GM19455 (cell line): Measurements from ENCODE around the gene MOGAT3.

Experiments
- ATAC-seq: cut with Tn5 transposase; IDR thresholded peaks from one replicate; pipeline ENCODE4 v1.9.1; 2021; ENCODE audit not compliant: unreplicated experiment

Gene MOGAT3, protein sequence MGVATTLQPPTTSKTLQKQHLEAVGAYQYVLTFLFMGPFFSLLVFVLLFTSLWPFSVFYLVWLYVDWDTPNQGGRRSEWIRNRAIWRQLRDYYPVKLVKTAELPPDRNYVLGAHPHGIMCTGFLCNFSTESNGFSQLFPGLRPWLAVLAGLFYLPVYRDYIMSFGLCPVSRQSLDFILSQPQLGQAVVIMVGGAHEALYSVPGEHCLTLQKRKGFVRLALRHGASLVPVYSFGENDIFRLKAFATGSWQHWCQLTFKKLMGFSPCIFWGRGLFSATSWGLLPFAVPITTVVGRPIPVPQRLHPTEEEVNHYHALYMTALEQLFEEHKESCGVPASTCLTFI

DNA sequence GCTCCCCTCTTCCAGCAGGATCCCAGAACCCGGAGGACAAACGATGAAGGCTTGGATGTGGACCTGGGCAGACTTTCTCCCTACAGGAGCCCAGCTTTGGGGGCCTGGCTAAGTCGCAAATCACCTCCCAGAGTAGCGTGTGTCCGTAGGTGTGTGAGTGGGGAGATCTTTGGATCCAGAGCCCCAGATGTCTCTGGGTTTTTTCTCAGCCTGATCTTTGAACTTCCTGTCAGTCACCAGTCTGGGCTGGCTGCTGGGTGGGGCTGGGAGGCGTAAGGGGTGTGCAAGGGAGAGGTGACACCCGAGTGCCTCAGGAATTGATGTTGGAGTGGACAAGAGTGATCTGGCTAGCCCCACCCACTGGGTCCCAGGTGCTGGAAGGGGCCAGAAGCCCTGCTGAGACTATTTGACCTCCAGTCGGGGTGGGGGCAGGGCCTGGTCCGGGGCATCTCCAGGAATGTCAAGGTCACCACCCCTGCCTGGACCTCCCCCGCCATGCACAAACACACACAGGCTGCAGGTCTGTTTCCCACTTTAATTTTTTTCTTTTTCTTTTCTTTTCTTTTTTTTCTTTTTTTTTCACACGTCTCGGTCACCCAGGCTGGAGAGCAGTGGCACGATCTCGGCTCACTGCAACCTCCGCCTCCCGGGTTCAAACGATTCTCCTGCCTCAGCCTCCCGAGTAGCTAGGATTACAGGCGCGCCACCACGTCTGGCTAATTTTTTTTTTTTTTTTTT, at the start of gene MOGAT3:
Gene MOGAT3 (minus strand): TSS at position 175 of the 738 bp plus-strand sequence. CDS start 182 bp downstream, outside the sequence.
- ATAC-seq: no peak

DNA sequence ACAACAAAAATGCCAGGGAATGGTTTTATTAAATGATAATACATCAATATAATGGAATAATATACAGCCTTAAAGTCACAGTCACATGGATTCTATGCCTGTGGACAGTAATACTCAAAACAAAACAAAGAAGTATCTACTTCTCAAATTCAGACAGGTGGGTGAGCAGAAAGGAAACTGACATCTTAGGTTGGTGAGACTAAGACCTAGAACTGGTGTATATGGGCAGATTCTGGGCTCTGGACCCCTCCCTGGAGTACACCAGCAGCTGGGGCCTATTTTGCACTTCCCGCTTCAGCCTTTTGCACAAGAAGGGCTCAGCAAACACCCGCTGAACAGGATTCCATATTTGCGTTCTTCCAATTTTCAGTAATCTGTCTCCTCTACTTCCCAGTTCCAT, 49.5 kb upstream of the MOGAT3 start:
- no peak for ATAC-seq

DNA sequence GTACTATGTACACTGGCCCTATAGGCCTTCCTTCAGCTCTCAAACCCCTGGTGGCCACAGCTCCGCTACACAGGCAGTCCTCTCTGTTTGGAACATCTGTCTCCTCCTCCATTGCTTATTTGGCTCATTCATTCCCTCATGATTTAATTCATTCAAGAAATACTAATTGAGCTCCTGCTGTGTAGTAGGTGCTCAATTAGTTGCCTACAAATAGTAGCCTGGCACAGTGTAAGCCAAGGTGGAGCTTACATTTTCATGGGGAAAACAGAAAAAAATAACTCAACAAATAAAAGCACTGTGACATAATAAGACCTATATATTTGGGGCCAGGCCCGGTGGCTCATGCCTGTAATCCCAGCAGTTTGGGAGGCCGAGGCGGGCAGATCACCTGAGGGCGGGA, 47.4 kb upstream of the MOGAT3 start:
- ATAC-seq: no peak

DNA sequence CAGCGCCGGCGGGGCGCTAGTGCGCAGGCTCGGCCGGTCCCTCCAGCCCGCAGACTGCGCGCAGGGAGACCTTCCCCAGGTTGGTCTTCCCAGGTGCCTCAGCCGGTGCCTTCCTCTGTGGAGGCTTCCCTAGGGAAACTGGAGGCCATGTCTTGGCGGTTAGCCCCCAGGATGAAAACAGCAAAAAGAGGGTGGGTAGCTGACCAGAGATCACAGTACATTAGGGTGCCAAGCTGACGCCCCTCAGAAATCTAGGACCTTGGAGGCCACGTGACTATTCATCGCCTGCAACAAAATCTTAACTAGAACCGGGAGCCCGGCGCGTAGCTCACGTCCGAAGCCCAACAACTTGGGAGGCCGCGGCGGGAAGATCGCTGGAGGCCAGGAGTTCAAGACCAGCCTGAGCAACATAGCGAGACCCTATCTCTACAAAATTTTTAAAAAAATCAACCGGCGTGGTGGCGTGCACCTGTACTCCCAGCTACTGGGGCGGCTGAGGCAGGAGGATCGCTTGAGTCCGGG, 44.4 kb upstream of the MOGAT3 start:
- ATAC-seq: no peak

DNA sequence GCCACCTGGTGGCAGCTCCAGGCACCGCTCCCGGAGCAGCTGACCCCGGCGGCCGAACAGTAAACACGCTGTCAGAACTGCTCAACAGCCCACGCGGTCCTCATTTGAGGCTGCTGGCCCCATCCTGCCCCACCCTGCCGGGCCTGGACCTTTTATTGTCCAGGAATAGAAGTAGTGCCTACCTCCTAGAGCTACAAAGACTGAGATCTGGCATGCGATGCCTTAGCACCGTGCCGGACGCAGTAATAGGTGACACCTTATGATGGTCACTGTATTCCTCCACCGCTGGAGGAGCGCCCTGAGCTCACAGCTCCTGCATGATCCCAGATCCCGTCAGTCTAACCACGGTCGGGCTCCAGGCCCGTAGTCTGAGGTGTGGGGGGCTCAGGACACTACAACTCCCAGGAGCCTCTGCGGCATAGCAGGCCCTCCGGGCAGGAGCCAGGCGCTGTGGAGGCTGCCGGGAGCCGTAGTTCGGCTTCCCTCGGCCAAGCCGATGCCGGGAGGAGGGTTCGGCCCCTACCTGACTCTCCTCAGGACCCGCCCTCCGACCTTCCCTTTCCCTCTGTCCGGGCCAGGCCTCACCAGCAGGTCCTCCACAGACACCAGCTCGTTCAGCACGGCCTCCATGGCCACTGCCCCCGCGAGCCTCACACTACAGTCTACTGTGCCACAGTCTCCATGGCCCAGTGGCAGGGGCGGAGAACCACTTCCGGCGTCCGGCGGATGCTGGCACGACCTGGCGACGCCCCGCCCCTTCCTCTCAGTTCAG, 43.7 kb upstream of the MOGAT3 start, which contains the start of gene FIS1:
Gene FIS1 (minus strand): TSS at position 707 of the 772 bp plus-strand sequence. CDS start 77 bp downstream, at position 630.
- ATAC-seq: peak; percentile 94

DNA sequence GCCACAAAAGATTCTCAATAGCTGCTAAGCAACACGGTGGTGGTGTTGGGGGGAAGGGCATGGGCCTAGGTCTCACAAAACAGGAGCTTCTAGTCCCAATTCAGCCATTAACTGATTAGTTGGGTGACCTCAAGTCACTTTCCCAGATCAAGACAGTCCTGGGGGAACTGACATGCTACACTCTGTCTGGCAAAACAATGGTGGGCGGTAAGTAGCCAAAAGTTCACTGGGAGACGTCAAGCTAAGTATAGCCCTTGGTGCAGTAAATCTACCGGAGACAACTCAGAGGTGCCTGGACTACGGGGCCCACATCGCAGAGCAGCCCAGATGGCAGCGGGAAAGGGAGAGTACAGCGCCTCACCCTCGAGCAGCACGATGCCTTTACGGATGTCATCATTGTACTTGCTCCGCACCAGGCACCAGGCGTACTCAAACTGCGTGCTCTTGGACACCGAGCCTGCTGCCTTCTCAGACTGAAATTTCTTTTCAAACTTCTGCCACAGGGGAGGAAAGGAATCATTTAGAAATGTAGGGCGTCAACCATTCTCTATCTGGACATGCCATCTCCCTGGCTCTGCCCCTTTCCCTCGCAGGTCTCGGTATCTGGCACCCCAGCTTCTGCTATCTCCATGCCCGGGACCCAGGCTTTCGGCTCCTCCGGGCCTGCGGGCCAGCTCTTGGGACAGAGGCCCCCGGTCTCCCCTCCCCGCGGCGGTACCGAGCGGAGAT, 43.0 kb upstream of the MOGAT3 start:
- no peak for ATAC-seq

DNA sequence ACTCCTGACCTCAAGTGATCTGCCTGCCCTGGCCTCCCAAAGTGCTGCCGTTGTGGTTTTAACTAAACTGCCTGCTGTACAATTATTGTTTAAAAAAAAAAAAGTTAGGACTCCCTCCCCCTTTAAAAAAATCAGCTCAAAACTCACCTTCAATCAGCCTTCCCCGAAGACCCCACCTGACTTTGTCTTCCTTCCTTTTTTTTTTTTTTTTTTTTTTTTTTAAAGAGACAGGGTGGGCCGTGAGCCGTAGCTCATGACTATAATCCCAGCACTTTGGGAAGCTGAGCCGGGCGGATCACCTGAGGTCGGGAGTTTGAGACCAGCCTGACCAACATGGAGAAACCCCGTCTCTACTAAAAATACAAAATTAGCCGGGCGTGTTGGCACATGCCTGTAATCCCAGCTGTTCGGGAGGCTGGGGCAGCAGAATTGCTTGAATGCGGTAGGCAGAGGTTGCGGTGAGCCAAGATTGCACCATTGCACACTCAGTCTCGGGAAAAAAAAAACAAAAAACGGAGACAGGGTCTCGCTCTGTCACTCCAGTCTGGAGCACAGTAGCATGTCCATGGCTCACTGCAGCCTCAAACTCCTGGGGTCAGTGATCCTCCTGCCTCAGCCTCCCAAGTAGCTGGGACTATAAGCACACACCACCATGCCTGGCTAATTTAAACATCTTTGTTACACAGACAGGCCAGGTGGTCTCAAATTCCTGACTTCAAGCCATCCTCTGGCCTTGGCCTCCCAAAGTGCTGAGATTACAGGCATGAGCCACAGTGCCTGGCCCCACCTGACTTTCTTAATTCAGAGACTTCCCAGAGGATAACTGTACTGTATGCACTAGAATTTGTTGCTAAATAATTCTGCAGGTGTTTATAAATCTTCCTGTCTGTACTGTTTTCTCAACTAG, 40.9 kb upstream of the MOGAT3 start:
- no peak for ATAC-seq

DNA sequence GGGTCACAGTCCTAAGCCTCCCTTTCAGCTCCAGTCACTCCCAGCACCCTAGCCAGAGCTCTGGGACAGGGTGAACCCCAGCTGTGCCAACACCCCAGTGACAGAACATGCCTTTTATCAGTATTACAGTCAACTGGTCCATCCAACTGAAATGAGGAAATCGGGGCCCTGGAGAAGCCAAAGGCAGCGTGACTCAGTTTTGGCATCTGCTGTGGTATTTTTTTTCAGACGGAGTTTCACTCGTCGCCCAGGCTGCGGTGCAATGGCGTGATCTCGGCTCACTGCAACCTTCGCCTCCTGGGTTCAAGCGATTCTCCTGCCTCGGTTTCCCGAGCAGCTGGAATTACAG, 40.2 kb upstream of the MOGAT3 start:
- no peak for ATAC-seq

DNA sequence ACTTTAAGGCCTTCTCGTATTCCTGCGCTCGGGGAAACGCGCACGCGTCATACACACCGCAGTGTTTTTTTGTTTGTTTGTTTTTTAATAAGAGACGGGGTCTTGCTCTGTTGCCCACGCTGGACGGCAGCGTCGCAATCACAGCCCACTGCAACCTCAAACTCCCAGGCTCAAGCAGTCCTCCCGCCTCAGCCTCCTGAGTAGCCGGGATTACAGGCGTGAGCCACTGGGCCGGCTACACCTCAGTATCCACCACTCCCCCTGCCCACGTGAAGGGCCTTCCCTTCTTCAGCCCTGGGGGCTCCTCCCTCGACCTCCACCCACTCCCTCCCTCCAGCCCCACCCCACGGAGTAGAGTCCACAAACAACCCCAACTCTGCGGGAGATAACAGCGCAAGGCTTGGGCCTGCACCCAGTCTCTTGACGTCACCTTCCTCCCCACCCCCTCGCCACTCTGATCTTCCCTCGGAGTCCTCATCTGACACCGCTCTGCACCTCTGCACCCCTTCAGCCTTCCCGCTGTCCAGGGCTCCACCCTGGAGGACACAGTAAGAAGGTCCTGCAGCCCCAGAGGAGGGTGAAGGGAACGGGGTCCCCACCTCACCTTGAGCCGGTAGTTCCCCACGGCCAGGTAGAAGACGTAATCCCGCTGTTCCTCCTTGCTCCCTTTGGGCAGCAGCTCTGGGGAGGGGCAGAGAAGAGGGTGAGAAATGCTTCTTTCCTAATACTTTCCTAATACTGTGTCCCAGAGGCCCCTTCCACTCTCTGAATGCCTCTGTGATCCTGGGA, 39.6 kb upstream of the MOGAT3 start:
- no peak for ATAC-seq

DNA sequence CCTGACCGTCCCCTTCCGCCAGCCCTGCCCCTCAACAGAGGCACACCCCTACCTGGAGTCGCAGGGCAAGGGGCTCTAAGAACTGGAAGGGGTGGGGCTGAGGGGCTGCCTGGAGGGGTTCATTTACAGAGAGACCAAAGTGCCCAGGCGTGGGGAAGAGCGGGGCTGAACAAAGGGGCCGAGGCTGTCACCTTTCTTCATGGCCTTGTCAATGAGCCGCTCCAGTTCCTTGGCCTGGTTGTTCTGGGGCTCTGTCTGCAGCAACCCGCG, 39.0 kb upstream of the MOGAT3 start:
- no peak for ATAC-seq

DNA sequence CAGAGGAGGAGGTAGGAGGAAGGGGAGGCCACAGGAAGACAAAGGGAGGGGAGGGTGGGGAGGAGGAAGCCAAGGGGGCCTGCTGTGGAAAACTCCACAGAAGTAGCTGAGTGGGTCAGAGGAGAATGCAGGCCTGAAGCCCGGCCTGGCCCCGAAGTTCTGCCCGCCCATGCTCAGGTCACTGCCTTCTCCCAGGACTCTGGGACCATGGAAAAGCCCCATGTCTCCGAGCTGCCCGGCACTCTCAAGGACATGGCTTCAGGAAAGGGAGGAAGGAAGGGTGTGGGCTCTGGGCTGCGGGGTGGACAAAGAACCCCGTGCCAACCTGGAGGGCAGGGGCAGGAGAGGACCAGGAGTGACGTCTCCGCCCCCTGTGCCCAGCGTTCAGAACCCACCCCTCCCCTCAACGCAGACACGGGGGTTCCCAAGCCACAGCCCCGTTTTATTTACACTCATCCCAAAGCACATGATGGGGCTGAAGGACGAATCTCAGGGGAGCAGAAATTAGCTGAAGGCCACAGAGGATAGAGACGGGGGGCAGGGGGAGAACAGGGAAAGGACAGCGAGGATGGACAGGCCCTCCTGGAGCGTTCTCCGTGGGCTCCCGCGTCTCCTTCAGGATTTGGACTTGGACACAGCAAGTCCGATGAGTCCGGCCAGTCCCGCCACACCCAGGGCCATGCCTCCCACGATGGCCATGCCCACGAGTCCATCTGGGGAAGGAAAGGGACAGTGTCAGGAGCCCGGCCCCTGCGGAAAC, 38.5 kb upstream of the MOGAT3 start:
- no peak for ATAC-seq

DNA sequence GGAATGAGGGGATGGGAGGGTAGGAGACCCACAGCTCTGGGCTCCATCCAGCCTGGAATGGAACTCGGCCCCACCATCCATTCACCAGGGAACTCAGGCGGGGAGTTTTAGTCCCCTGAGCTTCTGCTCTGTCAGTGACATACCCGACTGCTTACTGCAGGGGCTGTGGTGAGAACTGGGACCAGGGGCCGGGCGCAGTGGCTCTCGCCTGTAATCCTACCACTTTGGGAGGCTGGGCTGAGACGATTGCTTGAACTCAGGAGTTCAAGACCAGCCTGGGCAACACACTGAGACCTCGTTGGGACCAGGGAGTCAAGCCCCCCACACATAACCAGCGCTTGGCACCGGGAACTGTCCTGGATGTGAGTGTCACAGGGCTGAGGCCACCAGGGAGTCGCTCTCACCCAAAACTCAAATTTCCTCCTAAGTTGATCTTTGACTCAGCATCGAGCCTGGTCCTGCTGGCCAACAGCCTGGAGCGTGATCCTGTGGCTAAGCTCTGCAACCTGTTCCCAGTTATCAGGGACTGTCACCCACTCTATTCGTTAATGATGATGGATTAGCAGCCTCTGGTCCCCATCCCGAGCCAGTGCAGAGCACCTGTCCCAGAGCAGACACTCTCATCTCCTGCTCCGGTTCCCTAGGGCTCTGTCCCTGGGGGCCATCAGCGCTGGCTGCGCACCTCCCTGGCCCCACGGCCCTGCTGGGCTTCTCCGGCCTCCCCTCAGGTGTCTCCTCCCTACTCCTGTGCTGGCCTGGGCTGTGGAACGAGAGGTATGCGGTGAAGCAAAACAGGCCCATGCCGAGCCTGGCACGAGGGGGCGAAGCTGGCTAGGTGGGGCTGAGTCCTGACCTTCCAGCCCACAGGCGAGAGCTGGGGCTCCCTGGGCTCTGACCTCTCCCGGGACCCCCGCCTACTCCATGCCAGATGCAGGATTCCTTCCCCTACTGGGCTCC, 37.7 kb upstream of the MOGAT3 start:
- no peak for ATAC-seq

DNA sequence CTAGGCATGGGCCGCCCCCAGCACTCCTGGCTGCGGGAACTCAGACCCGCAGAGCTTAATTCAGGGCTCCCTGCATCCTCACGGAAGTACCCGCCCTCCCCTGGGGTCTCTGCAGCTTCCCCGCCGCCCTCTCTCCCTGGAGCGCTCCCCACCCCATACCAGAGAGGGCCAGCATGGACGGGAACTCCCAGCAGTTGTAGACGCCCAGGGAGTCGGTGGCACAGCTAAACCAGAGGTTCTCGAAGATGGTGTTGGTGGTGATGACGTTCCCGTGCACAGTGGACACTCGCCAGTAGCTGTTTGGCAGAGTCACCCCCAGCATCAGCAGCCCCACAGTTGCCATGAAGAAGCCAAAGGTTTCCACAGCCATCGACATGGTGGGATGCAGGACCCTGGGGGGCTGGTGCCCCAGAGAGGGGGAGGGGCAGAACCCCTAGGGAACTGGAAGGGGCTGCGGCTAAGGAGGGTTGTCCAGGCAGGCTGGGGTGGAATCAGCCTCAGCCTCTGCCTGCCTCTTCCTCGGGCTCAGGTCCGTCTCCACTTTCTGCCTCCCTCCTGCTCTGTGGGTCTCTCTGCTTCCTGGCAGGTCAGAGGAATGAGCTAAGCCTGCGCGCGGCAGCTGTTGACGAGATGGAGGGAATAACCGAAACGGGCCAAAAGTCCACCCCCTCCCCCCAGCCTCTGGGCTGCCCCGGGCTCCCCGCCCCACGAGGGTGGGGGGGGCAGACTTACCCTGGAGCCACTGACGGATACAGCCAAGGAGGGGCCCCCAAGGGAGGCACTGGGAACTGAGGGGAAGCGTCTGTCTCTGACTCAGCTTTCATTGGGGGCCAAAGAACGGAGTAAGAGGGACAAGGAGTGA, 36.6 kb upstream of the MOGAT3 start, which contains the start of gene CLDN15:
Gene CLDN15 (minus strand): TSS at position 597 of the 862 bp plus-strand sequence. CDS start 221 bp downstream, at position 376.
- no peak for ATAC-seq

DNA sequence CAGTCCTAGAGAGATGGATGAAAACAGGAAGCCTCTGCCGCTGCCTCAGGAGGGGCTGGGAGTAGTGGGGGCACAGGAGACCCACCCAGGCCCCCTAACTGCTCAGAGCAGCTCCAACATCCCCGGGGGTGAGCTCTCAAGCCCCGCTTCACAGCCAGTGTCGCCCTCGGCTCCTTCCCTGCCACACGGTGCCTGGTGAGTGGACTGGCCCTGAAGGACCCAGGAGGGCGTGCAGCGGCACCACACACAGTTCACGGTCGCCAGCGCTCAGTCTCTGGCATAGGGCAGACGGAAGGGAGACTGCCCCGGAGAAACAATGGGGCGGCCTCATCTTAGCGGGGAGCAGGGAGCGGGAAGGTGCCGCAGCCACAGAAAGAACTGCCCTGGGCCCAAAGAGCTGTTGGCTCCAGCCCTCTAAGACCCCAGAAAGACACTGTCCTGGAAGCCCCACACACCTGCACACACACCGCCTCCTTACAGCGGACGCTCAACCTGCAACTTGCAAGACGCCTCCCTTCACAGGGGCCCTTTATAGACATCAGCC, 35.5 kb upstream of the MOGAT3 start:
- no peak for ATAC-seq

DNA sequence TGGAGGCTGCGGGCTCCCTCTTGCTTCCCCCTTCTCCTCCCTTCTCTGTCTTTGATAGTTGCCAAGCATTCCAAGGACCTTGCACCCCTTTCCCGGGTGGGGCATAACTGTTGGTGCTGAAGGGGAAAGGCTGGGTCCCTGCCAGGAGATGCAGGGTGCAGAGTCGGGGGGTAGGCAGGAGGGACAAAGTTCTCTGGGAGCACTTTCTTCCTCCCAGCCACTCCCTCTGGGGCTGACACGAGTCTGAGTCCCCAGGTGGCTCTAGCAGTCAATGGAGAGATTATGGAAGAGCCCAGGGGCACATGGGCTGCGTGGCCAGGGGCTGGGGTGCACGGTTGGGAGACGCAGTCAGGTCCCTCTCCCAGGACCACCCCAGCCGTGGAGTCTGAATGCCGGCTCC, 34.7 kb upstream of the MOGAT3 start:
- no peak for ATAC-seq

DNA sequence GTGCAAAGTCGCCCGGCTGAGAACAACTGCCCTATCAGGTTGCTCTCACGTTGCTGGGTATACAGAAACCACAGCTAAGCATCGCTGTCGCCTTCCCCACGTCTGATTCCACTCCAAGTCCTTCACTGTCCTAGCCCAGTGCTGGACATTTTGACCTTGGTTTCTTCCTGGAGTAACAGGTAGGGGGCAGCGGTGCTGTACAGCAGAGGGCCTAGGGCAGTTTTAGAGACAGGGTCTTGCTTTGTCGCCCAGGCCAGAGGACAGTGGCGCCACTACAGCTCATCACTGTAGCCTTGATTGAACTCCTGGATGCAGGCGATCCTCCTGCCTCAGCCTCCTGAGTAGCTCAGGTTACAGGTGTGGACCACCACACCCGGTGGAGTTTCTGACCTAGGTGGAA, 34.2 kb upstream of the MOGAT3 start:
- no peak for ATAC-seq
